ENCODE measurements around the gene OR51B5.

OR51B5 gene

DNA sequence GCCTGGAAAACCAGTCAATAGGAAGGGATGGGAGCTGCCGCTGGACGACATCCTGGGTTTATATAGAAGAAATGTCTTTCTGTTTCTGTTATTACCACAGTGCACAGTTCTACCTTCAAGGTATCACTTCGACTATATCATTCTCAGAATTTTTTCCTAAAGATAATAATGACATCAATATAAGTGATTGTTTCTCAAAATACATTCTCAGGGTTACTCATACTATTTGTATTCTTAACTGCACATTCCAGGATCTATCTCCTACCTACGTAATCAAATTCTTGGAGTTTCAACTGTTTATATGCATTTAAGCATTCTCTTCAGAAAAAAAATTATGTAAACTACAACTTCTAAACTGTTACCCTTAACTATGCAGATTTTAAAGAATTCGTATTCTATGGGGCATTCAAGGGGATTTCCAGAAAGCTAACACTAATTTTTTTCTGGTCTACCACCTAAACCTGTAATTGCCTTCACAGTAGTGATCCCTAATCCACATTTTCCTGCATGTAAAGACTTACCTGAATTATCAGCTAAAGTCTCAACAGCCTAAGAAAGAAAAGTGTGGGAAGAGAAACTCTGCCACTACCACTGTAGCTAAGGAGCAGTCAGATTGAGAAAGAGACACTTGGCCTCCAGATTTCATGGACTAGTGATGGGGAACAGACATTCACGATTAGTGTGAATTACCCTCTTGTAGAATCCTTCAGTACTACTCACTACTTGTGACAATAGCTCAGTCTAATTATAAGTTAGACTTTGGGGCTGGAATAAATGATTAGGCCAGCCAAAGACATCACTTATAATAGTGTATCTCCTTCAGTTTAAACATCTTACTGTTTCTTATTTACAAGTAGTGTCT, at the start of gene OR51B5:
Gene OR51B5, minus strand, starts transcription at position 51 of the 862 bp plus-strand sequence. Its CDS starts 0 bp downstream, at position 51.
- TF ChIP-seq, protein P1, sequence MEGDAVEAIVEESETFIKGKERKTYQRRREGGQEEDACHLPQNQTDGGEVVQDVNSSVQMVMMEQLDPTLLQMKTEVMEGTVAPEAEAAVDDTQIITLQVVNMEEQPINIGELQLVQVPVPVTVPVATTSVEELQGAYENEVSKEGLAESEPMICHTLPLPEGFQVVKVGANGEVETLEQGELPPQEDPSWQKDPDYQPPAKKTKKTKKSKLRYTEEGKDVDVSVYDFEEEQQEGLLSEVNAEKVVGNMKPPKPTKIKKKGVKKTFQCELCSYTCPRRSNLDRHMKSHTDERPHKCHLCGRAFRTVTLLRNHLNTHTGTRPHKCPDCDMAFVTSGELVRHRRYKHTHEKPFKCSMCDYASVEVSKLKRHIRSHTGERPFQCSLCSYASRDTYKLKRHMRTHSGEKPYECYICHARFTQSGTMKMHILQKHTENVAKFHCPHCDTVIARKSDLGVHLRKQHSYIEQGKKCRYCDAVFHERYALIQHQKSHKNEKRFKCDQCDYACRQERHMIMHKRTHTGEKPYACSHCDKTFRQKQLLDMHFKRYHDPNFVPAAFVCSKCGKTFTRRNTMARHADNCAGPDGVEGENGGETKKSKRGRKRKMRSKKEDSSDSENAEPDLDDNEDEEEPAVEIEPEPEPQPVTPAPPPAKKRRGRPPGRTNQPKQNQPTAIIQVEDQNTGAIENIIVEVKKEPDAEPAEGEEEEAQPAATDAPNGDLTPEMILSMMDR (IDR thresholded peaks at IDR 0.05; ENCODE audit: borderline replicate concordance, insufficient read depth, low read depth, low read length), result no peak
- no peak within 1 kb of the TSS for H3K4me3 ChIP-seq (ENCODE audit: low read depth, low read length)

DNA sequence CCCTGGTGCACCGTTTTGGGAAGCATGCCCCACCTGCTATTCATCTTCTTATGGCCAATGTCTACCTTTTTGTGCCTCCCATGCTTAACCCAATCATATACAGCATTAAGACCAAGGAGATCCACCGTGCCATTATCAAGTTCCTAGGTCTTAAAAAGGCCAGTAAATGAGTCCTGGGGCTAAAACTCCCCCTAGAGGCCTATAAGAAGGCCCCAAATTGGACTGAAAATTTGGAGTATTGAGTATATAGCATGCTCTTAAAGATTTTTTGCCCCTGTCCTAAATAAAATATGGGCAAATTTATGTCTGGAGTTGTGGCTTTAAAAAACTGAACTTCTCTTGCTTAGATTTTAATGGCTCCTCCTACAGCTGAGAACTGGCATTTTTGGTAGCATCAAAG, 46.9 kb upstream of the OR51B5 start:
- TF ChIP-seq, protein P1 (IDR thresholded peaks at IDR 0.05; ENCODE audit: borderline replicate concordance, insufficient read depth, low read depth, low read length), result 0 out of 2 replicates have a peak, but pooled peaks have one; percentile 15
- H3K4me3 ChIP-seq (ENCODE audit: low read depth, low read length), result no peak overlapping the region

DNA sequence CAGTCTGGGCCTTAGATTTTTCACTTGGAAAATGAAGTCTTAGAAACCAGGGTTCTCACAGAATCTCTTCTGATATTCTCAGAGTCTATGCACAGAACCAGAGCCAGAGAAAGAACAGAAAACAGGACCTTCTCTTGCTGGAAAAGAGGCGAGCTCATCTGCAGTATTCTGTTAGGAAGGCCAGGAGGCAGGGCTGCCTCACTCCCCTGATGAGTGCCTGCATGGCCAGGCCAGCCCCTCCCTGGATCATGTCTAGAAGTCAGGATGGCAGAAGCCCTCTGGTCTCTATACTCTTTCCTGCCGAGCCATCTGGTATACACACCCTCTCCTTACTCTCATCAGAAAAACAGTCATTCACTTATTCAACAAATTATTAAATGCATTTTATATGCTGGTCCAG, 41.0 kb upstream of the OR51B5 start:
- H3K4me3 ChIP-seq (ENCODE audit: low read depth, low read length), result no peak overlapping the region

GRCh38 chr11:5383576-5383975, 40.3 kb upstream of the OR51B5 start, which contains the start of gene OR51M1:
TSS of gene OR51M1 (plus strand) at chr11:5383812. CDS start at chr11:5389399, 5,587 bp downstream.
- no peak within 1 kb of the TSS for H3K4me3 ChIP-seq (ENCODE audit: low read depth, low read length)
- TF ChIP-seq, protein P1 (IDR thresholded peaks at IDR 0.05; ENCODE audit: borderline replicate concordance, insufficient read depth, low read depth, low read length), result no peak

More for the DNA sequence above, 41.0 kb upstream of the OR51B5 start:
- TF ChIP-seq, protein P1 (IDR thresholded peaks at IDR 0.05; ENCODE audit: borderline replicate concordance, insufficient read depth, low read depth, low read length), result no peak

DNA sequence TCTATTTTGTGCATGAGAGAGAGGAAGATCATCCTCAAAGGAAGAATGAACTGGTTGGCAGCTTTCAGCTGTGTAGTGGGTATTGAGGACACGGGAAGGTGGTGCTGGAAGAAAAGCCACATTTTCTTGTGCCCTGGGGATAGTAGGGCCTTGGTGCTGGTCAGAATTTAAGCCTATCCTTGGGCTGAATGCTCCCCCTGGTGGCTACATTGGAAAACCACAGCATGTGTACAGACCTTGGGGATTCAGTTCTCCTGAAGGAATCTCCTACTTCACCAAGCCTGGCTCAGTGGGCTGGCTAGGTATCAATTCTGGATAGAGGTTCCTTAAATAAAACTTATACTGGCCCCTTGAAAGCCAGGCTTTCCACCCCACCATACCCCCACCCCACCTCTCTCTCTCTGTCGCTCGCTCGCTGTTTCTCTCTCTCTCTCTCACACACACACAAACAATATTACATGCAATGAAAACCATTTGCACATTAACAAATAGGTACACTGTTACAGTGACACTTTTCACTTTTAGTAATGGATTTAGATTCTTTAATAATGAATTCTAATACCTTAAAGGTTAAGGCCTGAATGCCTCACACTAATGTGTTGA, 37.5 kb upstream of the OR51B5 start:
- TF ChIP-seq, protein P1 (IDR thresholded peaks at IDR 0.05; ENCODE audit: borderline replicate concordance, insufficient read depth, low read depth, low read length), result peak; percentile 75
- no peak overlapping the region for H3K4me3 ChIP-seq (ENCODE audit: low read depth, low read length)

GRCh38 chr11:5369789-5370188, 26.5 kb upstream of the OR51B5 start:
- no peak overlapping the region for H3K4me3 ChIP-seq (ENCODE audit: low read depth, low read length)
- TF ChIP-seq, protein P1 (IDR thresholded peaks at IDR 0.05; ENCODE audit: borderline replicate concordance, insufficient read depth, low read depth, low read length), result no peak

Data from GM12875 (cell line).